Measurements from ENCODE around the gene SERPING1.

Gene SERPING1

GRCh38 chr11:57597461-57597915 lies at the start of gene SERPING1:
SERPING1 (plus strand) TSS chr11:57597685; CDS start chr11:57598271, 586 bp downstream.
- no peak for TF ChIP-seq CTCF (IDR thresholded peaks at IDR 0.05; ENCODE audit: extremely low read depth, missing control alignments)
- no peak for DNase-seq (ENCODE audit: low spot score)

GRCh38 chr11:57547854-57548377 lies 49.6 kb upstream of the SERPING1 start:
- no peak for TF ChIP-seq CTCF (IDR thresholded peaks at IDR 0.05; ENCODE audit: extremely low read depth, missing control alignments)
- peak; percentile 74 for DNase-seq (ENCODE audit: low spot score)

- TF ChIP-seq CTCF (IDR thresholded peaks at IDR 0.05; ENCODE audit: extremely low read depth, missing control alignments) = no peak
- no peak for DNase-seq (ENCODE audit: low spot score)
Observed at GRCh38 chr11:57549983-57550382, 47.5 kb upstream of the SERPING1 start.

- DNase-seq (ENCODE audit: low spot score) = no peak
- no peak for TF ChIP-seq CTCF (IDR thresholded peaks at IDR 0.05; ENCODE audit: extremely low read depth, missing control alignments)
Observed at GRCh38 chr11:57551941-57552340, 45.5 kb upstream of the SERPING1 start.

GRCh38 chr11:57552479-57552878 lies 45.0 kb upstream of the SERPING1 start:
- TF ChIP-seq CTCF (IDR thresholded peaks at IDR 0.05; ENCODE audit: extremely low read depth, missing control alignments) = no peak
- no peak for DNase-seq (ENCODE audit: low spot score)

GRCh38 chr11:57555393-57555792 lies 42.1 kb upstream of the SERPING1 start:
- TF ChIP-seq CTCF (IDR thresholded peaks at IDR 0.05; ENCODE audit: extremely low read depth, missing control alignments) = no peak
- no peak for DNase-seq (ENCODE audit: low spot score)

GRCh38 chr11:57556041-57556440 lies 41.4 kb upstream of the SERPING1 start:
- TF ChIP-seq CTCF (IDR thresholded peaks at IDR 0.05; ENCODE audit: extremely low read depth, missing control alignments) = no peak
- no peak for DNase-seq (ENCODE audit: low spot score)
